Neural cell (in vitro differentiated cells): Measurements from ENCODE around the gene NOL11.

Source experiments
- EP300 ChIP-seq: fragments of 450-650 bp; conservative IDR thresholded peaks from 2 replicates; pipeline ENCODE4 v1.6.1; 2014; ENCODE audit warnings: antibody characterized with exemption, mild to moderate bottlenecking, moderate library complexity; ENCODE audit not compliant: poor library complexity, severe bottlenecking
- EZH2 ChIP-seq: fragments of 200-600, 300-800 bp; shearing (Covaris generic), sonication (generic); IDR thresholded peaks from 2 replicates; pipeline ENCODE4 v1.6.1; 2014; ENCODE audit warnings: antibody characterized with exemption, low read length, borderline replicate concordance, mild to moderate bottlenecking; ENCODE audit not compliant: insufficient read depth, poor library complexity, severe bottlenecking
- POLR2AphosphoS5 ChIP-seq: IDR thresholded peaks from 2 replicates; pipeline ENCODE4 v1.6.1; 2012
- RAD21 ChIP-seq: fragments of 450-650 bp; conservative IDR thresholded peaks from 2 replicates; pipeline ENCODE4 v1.6.1; 2014; ENCODE audit warnings: antibody characterized with exemption, mild to moderate bottlenecking, moderate library complexity
- SMC3 ChIP-seq: fragments of 450-650 bp; conservative IDR thresholded peaks from 2 replicates; pipeline ENCODE4 v1.6.1; 2014; ENCODE audit warnings: antibody characterized with exemption, mild to moderate bottlenecking, moderate library complexity; ENCODE audit not compliant: poor library complexity
- TAF1 ChIP-seq: IDR thresholded peaks from 2 replicates; pipeline ENCODE4 v1.6.1; 2012; ENCODE audit warnings: low read depth
- TF ChIP-seq, protein P1 (sequence below): fragments of 450-650 bp; IDR thresholded peaks from 2 replicates; pipeline ENCODE4 v1.5.1; 2014; ENCODE audit warnings: antibody characterized with exemption, mild to moderate bottlenecking, moderate library complexity; ENCODE audit not compliant: poor library complexity, severe bottlenecking

DNA sequence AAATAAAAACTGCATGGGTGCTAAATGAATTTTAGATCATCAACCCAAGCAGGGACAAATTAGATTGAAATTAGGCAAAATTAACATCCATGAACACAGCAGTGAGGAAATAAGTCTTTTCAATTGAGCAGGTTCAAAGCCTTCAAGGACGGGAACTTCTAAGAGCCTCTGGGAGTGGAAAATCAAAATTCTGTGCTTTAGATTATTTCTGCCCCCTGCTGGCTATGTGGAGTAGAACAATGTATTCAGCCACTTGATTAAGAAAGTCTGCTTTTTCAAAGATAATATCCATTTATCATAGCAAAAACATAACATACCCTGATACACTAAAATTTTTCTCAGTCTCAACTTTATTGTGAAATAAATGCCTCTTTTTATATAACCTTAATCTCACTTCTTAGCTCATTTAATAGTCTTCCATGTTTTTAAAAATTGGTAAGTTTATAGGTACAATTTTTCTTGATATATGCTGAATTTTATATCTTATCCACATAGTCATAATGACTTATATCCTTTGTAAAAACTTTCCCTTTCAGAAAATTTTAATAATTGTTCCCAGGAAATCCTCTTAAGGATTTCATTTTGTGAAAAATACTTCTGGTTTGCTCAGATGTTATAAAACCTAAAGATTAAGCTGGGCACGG is 28.1 kb upstream of the NOL11 start:
- TF ChIP-seq, protein P1, sequence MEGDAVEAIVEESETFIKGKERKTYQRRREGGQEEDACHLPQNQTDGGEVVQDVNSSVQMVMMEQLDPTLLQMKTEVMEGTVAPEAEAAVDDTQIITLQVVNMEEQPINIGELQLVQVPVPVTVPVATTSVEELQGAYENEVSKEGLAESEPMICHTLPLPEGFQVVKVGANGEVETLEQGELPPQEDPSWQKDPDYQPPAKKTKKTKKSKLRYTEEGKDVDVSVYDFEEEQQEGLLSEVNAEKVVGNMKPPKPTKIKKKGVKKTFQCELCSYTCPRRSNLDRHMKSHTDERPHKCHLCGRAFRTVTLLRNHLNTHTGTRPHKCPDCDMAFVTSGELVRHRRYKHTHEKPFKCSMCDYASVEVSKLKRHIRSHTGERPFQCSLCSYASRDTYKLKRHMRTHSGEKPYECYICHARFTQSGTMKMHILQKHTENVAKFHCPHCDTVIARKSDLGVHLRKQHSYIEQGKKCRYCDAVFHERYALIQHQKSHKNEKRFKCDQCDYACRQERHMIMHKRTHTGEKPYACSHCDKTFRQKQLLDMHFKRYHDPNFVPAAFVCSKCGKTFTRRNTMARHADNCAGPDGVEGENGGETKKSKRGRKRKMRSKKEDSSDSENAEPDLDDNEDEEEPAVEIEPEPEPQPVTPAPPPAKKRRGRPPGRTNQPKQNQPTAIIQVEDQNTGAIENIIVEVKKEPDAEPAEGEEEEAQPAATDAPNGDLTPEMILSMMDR = peak; percentile 83
- peak; percentile 92 for TF ChIP-seq SMC3
- no peak for TF ChIP-seq POLR2AphosphoS5
- TF ChIP-seq EZH2 = no peak
- peak; percentile 82 for TF ChIP-seq RAD21
- TF ChIP-seq TAF1 = no peak
- TF ChIP-seq EP300 = no peak
